HL-60 (cell line): ENCODE results near the gene DAAM2.

Experiments used
- GABPA ChIP-seq: IDR thresholded peaks from 2 replicates; pipeline ENCODE4 v1.6.1; 2012; ENCODE audit warnings: low read depth
- POLR2AphosphoS5 ChIP-seq: IDR thresholded peaks from 2 replicates; pipeline ENCODE4 v1.6.1; 2012; ENCODE audit warnings: low read depth
- TF ChIP-seq, protein P1 (sequence below): IDR thresholded peaks from one replicate; pipeline ENCODE4 v1.5.1; 2011; ENCODE audit warnings: low read length, control low read depth, inconsistent platforms; ENCODE audit not compliant: insufficient read depth
- TF ChIP-seq, protein P2 (sequence below): IDR thresholded peaks from 2 replicates; pipeline ENCODE4 v1.6.1; 2012; ENCODE audit warnings: low read depth; ENCODE audit not compliant: insufficient replicate concordance

DNA sequence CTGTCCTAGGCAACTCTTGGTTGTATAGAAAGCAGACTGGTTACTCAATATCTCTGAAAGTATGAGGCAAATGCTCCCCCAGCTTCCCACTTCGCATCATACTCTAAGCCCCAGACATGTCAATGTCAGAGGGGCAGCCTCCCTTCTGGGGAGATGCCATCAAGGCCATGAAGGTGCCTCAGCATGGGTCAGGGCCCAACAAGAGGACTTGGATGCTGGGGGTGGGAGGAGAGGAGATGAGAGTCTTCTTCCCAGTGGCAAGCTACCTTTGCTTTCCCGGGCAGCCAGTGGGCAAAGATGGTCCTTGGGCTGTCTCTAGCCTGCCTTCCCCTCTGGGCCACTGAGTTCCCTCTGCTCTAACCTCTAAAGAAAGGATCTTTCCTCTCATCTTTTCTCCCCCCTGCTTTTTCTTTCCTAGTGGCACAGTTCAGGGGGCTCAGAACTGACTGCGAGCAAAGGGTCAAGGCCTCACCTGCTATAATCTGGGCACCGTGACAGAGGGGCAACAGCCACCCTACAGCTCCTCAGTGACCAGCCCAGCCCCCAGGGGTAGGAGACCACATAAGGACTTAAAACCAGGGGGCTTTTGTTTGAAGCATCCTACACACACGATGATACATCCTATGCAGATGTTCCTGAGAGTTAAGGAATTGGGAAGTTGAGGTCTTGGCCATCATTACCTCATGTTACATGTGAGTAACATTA is 115.8 kb downstream of the DAAM2 start:
- TF ChIP-seq, protein P1, sequence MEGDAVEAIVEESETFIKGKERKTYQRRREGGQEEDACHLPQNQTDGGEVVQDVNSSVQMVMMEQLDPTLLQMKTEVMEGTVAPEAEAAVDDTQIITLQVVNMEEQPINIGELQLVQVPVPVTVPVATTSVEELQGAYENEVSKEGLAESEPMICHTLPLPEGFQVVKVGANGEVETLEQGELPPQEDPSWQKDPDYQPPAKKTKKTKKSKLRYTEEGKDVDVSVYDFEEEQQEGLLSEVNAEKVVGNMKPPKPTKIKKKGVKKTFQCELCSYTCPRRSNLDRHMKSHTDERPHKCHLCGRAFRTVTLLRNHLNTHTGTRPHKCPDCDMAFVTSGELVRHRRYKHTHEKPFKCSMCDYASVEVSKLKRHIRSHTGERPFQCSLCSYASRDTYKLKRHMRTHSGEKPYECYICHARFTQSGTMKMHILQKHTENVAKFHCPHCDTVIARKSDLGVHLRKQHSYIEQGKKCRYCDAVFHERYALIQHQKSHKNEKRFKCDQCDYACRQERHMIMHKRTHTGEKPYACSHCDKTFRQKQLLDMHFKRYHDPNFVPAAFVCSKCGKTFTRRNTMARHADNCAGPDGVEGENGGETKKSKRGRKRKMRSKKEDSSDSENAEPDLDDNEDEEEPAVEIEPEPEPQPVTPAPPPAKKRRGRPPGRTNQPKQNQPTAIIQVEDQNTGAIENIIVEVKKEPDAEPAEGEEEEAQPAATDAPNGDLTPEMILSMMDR = no peak
- TF ChIP-seq, protein P2, sequence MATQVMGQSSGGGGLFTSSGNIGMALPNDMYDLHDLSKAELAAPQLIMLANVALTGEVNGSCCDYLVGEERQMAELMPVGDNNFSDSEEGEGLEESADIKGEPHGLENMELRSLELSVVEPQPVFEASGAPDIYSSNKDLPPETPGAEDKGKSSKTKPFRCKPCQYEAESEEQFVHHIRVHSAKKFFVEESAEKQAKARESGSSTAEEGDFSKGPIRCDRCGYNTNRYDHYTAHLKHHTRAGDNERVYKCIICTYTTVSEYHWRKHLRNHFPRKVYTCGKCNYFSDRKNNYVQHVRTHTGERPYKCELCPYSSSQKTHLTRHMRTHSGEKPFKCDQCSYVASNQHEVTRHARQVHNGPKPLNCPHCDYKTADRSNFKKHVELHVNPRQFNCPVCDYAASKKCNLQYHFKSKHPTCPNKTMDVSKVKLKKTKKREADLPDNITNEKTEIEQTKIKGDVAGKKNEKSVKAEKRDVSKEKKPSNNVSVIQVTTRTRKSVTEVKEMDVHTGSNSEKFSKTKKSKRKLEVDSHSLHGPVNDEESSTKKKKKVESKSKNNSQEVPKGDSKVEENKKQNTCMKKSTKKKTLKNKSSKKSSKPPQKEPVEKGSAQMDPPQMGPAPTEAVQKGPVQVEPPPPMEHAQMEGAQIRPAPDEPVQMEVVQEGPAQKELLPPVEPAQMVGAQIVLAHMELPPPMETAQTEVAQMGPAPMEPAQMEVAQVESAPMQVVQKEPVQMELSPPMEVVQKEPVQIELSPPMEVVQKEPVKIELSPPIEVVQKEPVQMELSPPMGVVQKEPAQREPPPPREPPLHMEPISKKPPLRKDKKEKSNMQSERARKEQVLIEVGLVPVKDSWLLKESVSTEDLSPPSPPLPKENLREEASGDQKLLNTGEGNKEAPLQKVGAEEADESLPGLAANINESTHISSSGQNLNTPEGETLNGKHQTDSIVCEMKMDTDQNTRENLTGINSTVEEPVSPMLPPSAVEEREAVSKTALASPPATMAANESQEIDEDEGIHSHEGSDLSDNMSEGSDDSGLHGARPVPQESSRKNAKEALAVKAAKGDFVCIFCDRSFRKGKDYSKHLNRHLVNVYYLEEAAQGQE = no peak
- TF ChIP-seq POLR2AphosphoS5 (no peak), GABPA (no peak)
